ENCODE data around the gene TGIF1.

- TF ChIP-seq, protein P1, sequence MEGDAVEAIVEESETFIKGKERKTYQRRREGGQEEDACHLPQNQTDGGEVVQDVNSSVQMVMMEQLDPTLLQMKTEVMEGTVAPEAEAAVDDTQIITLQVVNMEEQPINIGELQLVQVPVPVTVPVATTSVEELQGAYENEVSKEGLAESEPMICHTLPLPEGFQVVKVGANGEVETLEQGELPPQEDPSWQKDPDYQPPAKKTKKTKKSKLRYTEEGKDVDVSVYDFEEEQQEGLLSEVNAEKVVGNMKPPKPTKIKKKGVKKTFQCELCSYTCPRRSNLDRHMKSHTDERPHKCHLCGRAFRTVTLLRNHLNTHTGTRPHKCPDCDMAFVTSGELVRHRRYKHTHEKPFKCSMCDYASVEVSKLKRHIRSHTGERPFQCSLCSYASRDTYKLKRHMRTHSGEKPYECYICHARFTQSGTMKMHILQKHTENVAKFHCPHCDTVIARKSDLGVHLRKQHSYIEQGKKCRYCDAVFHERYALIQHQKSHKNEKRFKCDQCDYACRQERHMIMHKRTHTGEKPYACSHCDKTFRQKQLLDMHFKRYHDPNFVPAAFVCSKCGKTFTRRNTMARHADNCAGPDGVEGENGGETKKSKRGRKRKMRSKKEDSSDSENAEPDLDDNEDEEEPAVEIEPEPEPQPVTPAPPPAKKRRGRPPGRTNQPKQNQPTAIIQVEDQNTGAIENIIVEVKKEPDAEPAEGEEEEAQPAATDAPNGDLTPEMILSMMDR (IDR thresholded peaks at IDR 0.05; ENCODE audit: low read length), result no peak
- TF ChIP-seq EZH2 (IDR thresholded peaks at IDR 0.05; ENCODE audit: borderline replicate concordance, low read length), result no peak
Observed at GRCh38 chr18:3450799-3451182, 819 bp downstream of the TGIF1 start.

Measured in OCI-LY1 (cell line).